PFSK-1 (cell line): ENCODE results near the gene MTIF2.

Experiments used
- FOXP2 ChIP-seq: optimal IDR thresholded peaks from 2 replicates; pipeline ENCODE3; 2011; ENCODE audit warnings: borderline replicate concordance, control low read depth, inconsistent platforms; ENCODE audit not compliant: insufficient read depth; ENCODE audit errors: extremely low read length, extremely low read depth
- POLR2AphosphoS5 ChIP-seq: IDR thresholded peaks from 2 replicates; pipeline ENCODE4 v1.6.1; 2012; ENCODE audit warnings: low read depth, mild to moderate bottlenecking, control low read depth, low read length, moderate library complexity
- SIN3A ChIP-seq: IDR thresholded peaks from 2 replicates; pipeline ENCODE4 v1.6.1; 2012; ENCODE audit warnings: mild to moderate bottlenecking, low read length, moderate library complexity, borderline replicate concordance; ENCODE audit not compliant: insufficient read depth
- TAF1 ChIP-seq: IDR thresholded peaks from 2 replicates; pipeline ENCODE4 v1.6.1; 2012; ENCODE audit warnings: low read length, control low read depth, borderline replicate concordance; ENCODE audit not compliant: insufficient read depth
- TF ChIP-seq, protein P1 (sequence below), 2 experiments: IDR thresholded peaks; 2 replicates each; pipeline versions ENCODE4 v1.6.1 to v1.8.0; 2011 to 2012; ENCODE audit warnings: low read depth in 2 of 2, low read length in 2 of 2, control low read depth in 1 of 2, inconsistent platforms in 1 of 2, mild to moderate bottlenecking in 1 of 2, moderate library complexity in 1 of 2; ENCODE audit not compliant: insufficient read depth in 1 of 2

Gene MTIF2

DNA sequence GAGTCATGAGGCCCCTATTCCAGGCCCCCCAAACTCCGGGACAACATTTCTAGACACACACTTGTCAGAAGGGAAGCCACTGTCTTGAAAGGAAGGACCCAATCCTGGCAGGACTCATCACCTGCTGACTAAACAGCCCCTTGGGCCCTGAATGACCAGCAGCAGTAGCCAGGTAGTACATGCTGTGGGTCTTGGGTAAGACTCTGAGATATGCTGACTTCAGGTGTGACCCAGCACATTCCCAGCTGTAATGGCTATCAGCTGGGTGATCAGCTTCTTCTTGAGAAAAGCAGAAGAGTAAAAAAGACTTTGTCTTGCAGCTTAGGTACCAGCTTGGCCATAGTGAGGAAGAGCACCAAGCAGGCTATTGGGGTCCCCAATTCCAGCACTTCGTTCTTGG is 72.5 kb downstream of the MTIF2 start:
- no peak for TF ChIP-seq SIN3A
- no peak for TF ChIP-seq POLR2AphosphoS5
- TF ChIP-seq TAF1, result no peak
- TF ChIP-seq, protein P1, sequence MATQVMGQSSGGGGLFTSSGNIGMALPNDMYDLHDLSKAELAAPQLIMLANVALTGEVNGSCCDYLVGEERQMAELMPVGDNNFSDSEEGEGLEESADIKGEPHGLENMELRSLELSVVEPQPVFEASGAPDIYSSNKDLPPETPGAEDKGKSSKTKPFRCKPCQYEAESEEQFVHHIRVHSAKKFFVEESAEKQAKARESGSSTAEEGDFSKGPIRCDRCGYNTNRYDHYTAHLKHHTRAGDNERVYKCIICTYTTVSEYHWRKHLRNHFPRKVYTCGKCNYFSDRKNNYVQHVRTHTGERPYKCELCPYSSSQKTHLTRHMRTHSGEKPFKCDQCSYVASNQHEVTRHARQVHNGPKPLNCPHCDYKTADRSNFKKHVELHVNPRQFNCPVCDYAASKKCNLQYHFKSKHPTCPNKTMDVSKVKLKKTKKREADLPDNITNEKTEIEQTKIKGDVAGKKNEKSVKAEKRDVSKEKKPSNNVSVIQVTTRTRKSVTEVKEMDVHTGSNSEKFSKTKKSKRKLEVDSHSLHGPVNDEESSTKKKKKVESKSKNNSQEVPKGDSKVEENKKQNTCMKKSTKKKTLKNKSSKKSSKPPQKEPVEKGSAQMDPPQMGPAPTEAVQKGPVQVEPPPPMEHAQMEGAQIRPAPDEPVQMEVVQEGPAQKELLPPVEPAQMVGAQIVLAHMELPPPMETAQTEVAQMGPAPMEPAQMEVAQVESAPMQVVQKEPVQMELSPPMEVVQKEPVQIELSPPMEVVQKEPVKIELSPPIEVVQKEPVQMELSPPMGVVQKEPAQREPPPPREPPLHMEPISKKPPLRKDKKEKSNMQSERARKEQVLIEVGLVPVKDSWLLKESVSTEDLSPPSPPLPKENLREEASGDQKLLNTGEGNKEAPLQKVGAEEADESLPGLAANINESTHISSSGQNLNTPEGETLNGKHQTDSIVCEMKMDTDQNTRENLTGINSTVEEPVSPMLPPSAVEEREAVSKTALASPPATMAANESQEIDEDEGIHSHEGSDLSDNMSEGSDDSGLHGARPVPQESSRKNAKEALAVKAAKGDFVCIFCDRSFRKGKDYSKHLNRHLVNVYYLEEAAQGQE (IDR thresholded peaks at IDR 0.05; ENCODE audit: insufficient read depth in 1 of 2, low read depth in 2 of 2, low read length in 2 of 2), result no peak
- TF ChIP-seq FOXP2, result no peak
